Measurements from ENCODE around the gene NUP98.

DNA sequence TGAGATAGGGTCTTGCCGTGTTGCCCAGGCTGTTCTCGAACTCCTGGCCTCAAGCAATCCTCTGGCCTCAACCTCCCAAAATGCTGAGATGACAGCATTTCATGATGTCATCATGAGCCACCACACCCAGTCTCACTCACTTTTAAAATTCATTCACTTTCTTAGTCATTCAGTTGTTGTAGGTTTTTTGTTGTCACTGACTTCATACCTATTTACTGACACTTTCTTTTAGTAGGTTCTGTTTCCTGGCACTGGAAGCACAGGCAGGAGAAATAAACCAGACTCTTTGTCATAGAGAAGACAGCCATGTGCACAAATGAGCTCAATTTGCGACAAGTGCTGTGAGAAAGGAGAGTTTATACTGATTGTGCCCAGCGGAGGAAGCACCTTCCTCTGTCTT is 166.0 kb downstream of the NUP98 start:
- TF ChIP-seq CTCF (IDR thresholded peaks at IDR 0.05) (no peak), POLR2A (IDR thresholded peaks at IDR 0.05) (no peak)

Data from heart left ventricle (tissue), 13 donors.